CD14-positive monocyte (primary cell): ENCODE results near the gene ITPK1. TPM values are rescaled to one million over a fixed set of nuclear protein-coding genes. Genes with fewer than 3 reads are reported as not detected.

Experiments
- DNase-seq, 3 donors: peaks; one replicate each; pipeline ENCODE4 v3.0.0-alpha.2; 2011 to 2022
- H2AFZ ChIP-seq: 2 replicates; pipeline ENCODE4 v1.6.0; 2012; ENCODE audit warnings: mild to moderate bottlenecking, low read depth, low read length, inconsistent platforms; ENCODE audit not compliant: insufficient read depth, poor library complexity, severe bottlenecking
- H3K27ac ChIP-seq, 2 donors: 1 replicate in 1 of 2; 2 replicates in 1 of 2; pipeline ENCODE4 v1.5.1; 2012 to 2013; ENCODE audit warnings: low read length in 2 of 2, control low read depth in 1 of 2, inconsistent platforms in 1 of 2, low read depth in 1 of 2, mild to moderate bottlenecking in 1 of 2
- H3K27me3 ChIP-seq, 2 donors: one replicate each; pipeline versions ENCODE4 v1.6.0 to v1.6.1; 2011 to 2013; ENCODE audit warnings: low read length in 2 of 2; ENCODE audit not compliant: control insufficient read depth in 2 of 2, insufficient read depth in 2 of 2
- H3K36me3 ChIP-seq, 2 donors: replicated peaks in 1 of 2; 1 replicate in 1 of 2; 2 replicates in 1 of 2; pipeline versions ENCODE4 v1.5.1 to v1.6.1; 2012 to 2013; ENCODE audit warnings: low read length in 2 of 2, control low read depth in 1 of 2, inconsistent platforms in 1 of 2, mild to moderate bottlenecking in 1 of 2; ENCODE audit not compliant: insufficient read depth in 2 of 2, control insufficient read depth in 1 of 2
- H3K4me1 ChIP-seq, 2 donors: 1 replicate in 1 of 2; 2 replicates in 1 of 2; pipeline versions ENCODE4 v1.5.1 to v1.6.1; 2012 to 2013; ENCODE audit warnings: low read length in 2 of 2, control low read depth in 1 of 2, inconsistent platforms in 1 of 2, mild to moderate bottlenecking in 1 of 2, moderate library complexity in 1 of 2; ENCODE audit not compliant: insufficient read depth in 2 of 2, control insufficient read depth in 1 of 2
- H3K4me2 ChIP-seq: replicated peaks from 2 replicates; pipeline ENCODE3; 2012; ENCODE audit warnings: low read length, moderate library complexity, mild to moderate bottlenecking; ENCODE audit not compliant: poor library complexity, severe bottlenecking; ENCODE audit errors: extremely low read depth
- H3K4me3 ChIP-seq, 3 experiments: fragments of 200-600 bp in 1 of 3; sonication (generic) in 1 of 3; replicated peaks in 1 of 3; 1 replicate in 2 of 3; 2 replicates in 1 of 3; pipeline ENCODE4 v1.5.1; 2011 to 2013; ENCODE audit warnings: low read length in 3 of 3, mild to moderate bottlenecking in 3 of 3, control low read depth in 2 of 3, low read depth in 2 of 3, inconsistent platforms in 1 of 3, moderate library complexity in 1 of 3
- H3K79me2 ChIP-seq: 2 replicates; pipeline ENCODE4 v1.6.0; 2012; ENCODE audit warnings: mild to moderate bottlenecking, control low read depth, inconsistent platforms, low read length, moderate library complexity; ENCODE audit not compliant: insufficient read depth
- H3K9ac ChIP-seq: 2 replicates; pipeline ENCODE4 v1.6.0; 2017; ENCODE audit warnings: low read length, mild to moderate bottlenecking; ENCODE audit not compliant: insufficient read depth, poor library complexity, severe bottlenecking
- H3K9me3 ChIP-seq, 2 donors: replicated peaks in 1 of 2; 1 replicate in 1 of 2; 2 replicates in 1 of 2; pipeline versions ENCODE4 v1.5.1 to v1.6.1; 2012 to 2013; ENCODE audit warnings: low read length in 2 of 2, control low read depth in 1 of 2; ENCODE audit not compliant: control insufficient read depth in 1 of 2, insufficient read depth in 1 of 2
- H4K20me1 ChIP-seq: 2 replicates; pipeline ENCODE4 v1.6.0; 2012; ENCODE audit warnings: mild to moderate bottlenecking, low read length, control low read depth, moderate library complexity; ENCODE audit not compliant: insufficient read depth
- H3K27ac Mint-ChIP-seq, 7 donors: one replicate each; pipeline ENCODE4 v1.8.0; 2020; ENCODE audit warnings: mild to moderate bottlenecking in 7 of 7, mixed read lengths in 7 of 7, moderate library complexity in 6 of 7, inconsistent platforms in 2 of 7
- H3K27me3 Mint-ChIP-seq, 3 donors: one replicate each; pipeline ENCODE4 v1.8.0; 2021 to 2022; ENCODE audit warnings: low read depth in 3 of 3, mild to moderate bottlenecking in 3 of 3, mixed read lengths in 3 of 3, moderate library complexity in 3 of 3, inconsistent platforms in 1 of 3
- H3K36me3 Mint-ChIP-seq, 2 donors: one replicate each; pipeline ENCODE4 v1.8.0; 2020; ENCODE audit warnings: mixed read lengths in 2 of 2, inconsistent platforms in 1 of 2, mild to moderate bottlenecking in 1 of 2
- H3K4me1 Mint-ChIP-seq: one replicate; pipeline ENCODE4 v1.8.0; 2020; ENCODE audit warnings: mild to moderate bottlenecking, mixed read lengths
- H3K4me3 Mint-ChIP-seq, 2 donors: one replicate each; pipeline ENCODE4 v1.8.0; 2020; ENCODE audit warnings: mild to moderate bottlenecking in 2 of 2, mixed read lengths in 2 of 2, moderate library complexity in 1 of 2
- H3K9me3 Mint-ChIP-seq, 7 donors: one replicate each; pipeline ENCODE4 v1.8.0; 2020 to 2022; ENCODE audit warnings: mixed read lengths in 7 of 7, mild to moderate bottlenecking in 6 of 7, moderate library complexity in 6 of 7, inconsistent platforms in 2 of 7
- WGBS: methylation state at CpG from one replicate; pipeline ENCODE4 v1.1.5; 2013; ENCODE audit warnings: missing lambda C conversion rate; ENCODE audit not compliant: insufficient coverage; 5-methylcytosine and 5-hydroxymethylcytosine counted together
- intact Hi-C, 2 donors: fragments of 100-400 bp; cut with micrococcal nuclease; formaldehyde crosslinking; loops; one replicate each; pipeline versions ENCODE4 v1.15.0 to v1.15.1; 2023
- polyA plus RNA-seq, 3 donors: library from polyadenylated mRNA; depleted of rRNA in 1 of 3; unstranded in 2 of 3; stranded (reverse) in 1 of 3; fragments of 300-500 nt in 2 of 3; fragments of >200 nt in 1 of 3; fragmentation: Illumina TruSeq in 2 of 3; gene quantifications; 1 replicate in 2 of 3; 2 replicates in 1 of 3; pipeline ENCODE4 v1.2.3, GENCODE V29; 2012 to 2021
- TF ChIP-seq, protein P1 (sequence below): fragments of 200-600 bp; IDR thresholded peaks from one replicate; pipeline ENCODE4 v1.8.0; 2022; ENCODE audit warnings: antibody characterized with exemption, mild to moderate bottlenecking

The ITPK1 gene
- polyA plus RNA-seq, 3 donors = 57.1 to 144 (median 63.0) TPM

DNA sequence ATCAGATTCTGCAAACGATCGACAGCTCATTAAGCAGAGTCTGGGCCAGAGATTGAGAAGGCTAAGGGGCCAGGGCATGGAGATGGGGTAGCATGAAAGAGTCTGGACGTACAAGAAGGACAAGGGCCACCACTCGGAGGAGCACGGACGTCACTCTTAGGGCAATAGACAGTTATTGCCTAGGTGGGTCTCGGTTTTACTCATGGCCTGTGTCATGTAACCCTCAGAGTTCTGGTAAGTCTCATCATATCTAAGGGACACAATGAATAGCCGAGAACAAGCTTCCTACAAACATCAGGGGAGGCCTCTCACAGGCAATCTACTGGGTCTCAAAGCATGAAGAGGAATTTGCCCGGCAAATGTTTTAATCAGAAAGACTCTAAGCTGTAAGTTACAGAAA is 30.4 kb upstream of the ITPK1 start:
- H3K4me3 ChIP-seq = no peak overlapping the region
- no peaks in the 10 kb centered on the region for H4K20me1 ChIP-seq
- H3K36me3 ChIP-seq = no peaks in the 10 kb centered on the region
- intact Hi-C loops = no loop called here
- Mint-ChIP-seq H3K27me3 (peaks cover 0 to 2% (median 2%) of the 10 kb centered on the region in 3 donors), H3K4me1 (peaks cover 13% of the 10 kb centered on the region), H3K9me3 (peaks cover 0 to 5% (median 0%) of the 10 kb centered on the region in 7 donors), H3K36me3 (no peaks in the 10 kb centered on the region), H3K4me3 (no peak overlapping the region), H3K27ac (no peak overlapping the region)
- no peaks in the 10 kb centered on the region for H3K9me3 ChIP-seq
- H3K4me2 ChIP-seq = no peak overlapping the region
- no peaks in the 10 kb centered on the region for H3K79me2 ChIP-seq
- DNase-seq = no peak
- peaks cover 16 to 18% of the 10 kb centered on the region in 2 donors for H3K4me1 ChIP-seq
- no peaks in the 10 kb centered on the region for H3K27me3 ChIP-seq
- no peak overlapping the region for H3K9ac ChIP-seq
- TF ChIP-seq, protein P1, sequence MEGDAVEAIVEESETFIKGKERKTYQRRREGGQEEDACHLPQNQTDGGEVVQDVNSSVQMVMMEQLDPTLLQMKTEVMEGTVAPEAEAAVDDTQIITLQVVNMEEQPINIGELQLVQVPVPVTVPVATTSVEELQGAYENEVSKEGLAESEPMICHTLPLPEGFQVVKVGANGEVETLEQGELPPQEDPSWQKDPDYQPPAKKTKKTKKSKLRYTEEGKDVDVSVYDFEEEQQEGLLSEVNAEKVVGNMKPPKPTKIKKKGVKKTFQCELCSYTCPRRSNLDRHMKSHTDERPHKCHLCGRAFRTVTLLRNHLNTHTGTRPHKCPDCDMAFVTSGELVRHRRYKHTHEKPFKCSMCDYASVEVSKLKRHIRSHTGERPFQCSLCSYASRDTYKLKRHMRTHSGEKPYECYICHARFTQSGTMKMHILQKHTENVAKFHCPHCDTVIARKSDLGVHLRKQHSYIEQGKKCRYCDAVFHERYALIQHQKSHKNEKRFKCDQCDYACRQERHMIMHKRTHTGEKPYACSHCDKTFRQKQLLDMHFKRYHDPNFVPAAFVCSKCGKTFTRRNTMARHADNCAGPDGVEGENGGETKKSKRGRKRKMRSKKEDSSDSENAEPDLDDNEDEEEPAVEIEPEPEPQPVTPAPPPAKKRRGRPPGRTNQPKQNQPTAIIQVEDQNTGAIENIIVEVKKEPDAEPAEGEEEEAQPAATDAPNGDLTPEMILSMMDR = no peak
- no peak overlapping the region for H2AFZ ChIP-seq
- H3K27ac ChIP-seq = no peak overlapping the region
- 94% methylated on average over 7 of the region's 9 CpGs for WGBS

DNA sequence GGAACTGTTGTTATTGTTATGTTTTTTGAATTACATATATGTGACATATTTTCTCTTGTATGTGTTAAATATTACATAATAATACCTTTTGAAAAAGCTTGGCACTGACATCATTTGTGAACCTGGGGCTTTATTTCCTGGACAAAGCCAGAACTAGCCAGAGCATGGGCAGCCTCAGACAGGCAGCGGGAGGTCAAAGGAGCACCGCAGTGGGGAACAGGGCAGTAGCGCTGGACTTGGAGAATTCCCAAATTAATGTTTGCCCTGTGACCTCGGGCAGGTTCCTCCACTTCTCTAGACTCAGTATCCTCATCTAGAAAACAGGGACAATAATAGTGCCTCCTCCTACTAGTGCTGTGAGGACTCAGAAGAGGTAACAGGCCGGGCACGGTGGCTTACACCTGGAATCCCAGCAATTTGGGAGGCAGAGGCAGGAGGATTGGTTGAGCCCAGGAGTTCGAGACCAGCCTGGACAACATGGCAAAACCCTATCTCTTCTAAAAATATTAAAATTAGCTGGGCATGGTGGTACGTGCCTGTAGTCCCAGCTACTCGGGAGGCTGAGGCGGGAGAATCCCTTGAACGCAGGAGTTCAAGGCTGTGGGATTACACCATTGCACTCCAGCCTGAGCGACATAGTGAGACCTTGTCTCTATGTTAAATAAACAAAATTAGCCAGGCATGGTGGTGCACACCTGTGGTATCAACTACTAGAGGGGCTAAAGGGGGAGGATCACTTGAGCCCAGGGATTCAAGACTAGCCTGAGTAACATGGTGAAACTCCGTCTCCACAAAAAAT is 27.3 kb upstream of the ITPK1 start:
- Histone ChIP-seq H3K9me3 (no peaks in the 10 kb centered on the region), H2AFZ (no peak overlapping the region), H3K79me2 (no peaks in the 10 kb centered on the region), H3K4me2 (no peak overlapping the region), H3K27me3 (no peaks in the 10 kb centered on the region), H3K36me3 (no peaks in the 10 kb centered on the region), H4K20me1 (no peaks in the 10 kb centered on the region), H3K4me1 (no peaks in the 10 kb centered on the region), H3K9ac (no peak overlapping the region), H3K27ac (no peak overlapping the region), H3K4me3 (no peak overlapping the region)
- WGBS = 73% methylated on average over 5 of the region's 13 CpGs
- Mint-ChIP-seq H3K9me3 (peaks cover 0 to 5% (median 0%) of the 10 kb centered on the region in 7 donors), H3K36me3 (no peaks in the 10 kb centered on the region), H3K4me1 (peaks cover 2% of the 10 kb centered on the region), H3K4me3 (no peak overlapping the region), H3K27ac (no peak overlapping the region), H3K27me3 (peaks cover 0 to 2% (median 2%) of the 10 kb centered on the region in 3 donors)
- TF ChIP-seq, protein P1 = no peak
- no peak for DNase-seq
- intact Hi-C loops = no loop called here
